GM19463 (cell line): Measurements from ENCODE around the gene BCL7A.
"Not testable (repeated sequence)": the region's sequence is repeated elsewhere in the genome, so short reads cannot be mapped to it uniquely, and the experiment has no call there.

ENCODE experiments used
- ATAC-seq: cut with Tn5 transposase; IDR thresholded peaks from one replicate; pipeline ENCODE4 v1.9.1; 2021; ENCODE audit warnings: mild to moderate bottlenecking, moderate library complexity; ENCODE audit not compliant: unreplicated experiment

BCL7A gene

GRCh38 chr12:122021822-122022392 lies at the start of gene BCL7A:
Gene BCL7A (plus strand): TSS chr12:122021884. CDS start chr12:122022092, 208 bp downstream.
- no peak for ATAC-seq

GRCh38 chr12:121974026-121974985 lies 47.4 kb upstream of the BCL7A start:
- no peak for ATAC-seq

GRCh38 chr12:121975021-121975420 lies 46.7 kb upstream of the BCL7A start:
- ATAC-seq, result no peak

GRCh38 chr12:121976950-121977349 lies 44.7 kb upstream of the BCL7A start:
- ATAC-seq, result no peak

GRCh38 chr12:121980191-121980891 lies 41.3 kb upstream of the BCL7A start:
- peak; percentile 42 for ATAC-seq

GRCh38 chr12:121980892-121981272 lies 40.8 kb upstream of the BCL7A start:
- peak; percentile 32 for ATAC-seq

GRCh38 chr12:121981456-121981855 lies 40.2 kb upstream of the BCL7A start:
- no peak for ATAC-seq

GRCh38 chr12:121982950-121983349 lies 38.7 kb upstream of the BCL7A start:
- ATAC-seq, result no peak

- ATAC-seq, result no peak
Observed at GRCh38 chr12:121983536-121984210, 38.0 kb upstream of the BCL7A start.

GRCh38 chr12:121986489-121987245 lies 35.0 kb upstream of the BCL7A start:
- no peak for ATAC-seq

- not testable (repeated sequence) for ATAC-seq
Observed at GRCh38 chr12:121988519-121988918, 33.2 kb upstream of the BCL7A start.

- ATAC-seq, result no peak
Observed at GRCh38 chr12:121989276-121990113, 32.2 kb upstream of the BCL7A start.

- no peak for ATAC-seq
Observed at GRCh38 chr12:121990114-121990647, 31.5 kb upstream of the BCL7A start.

- ATAC-seq, result peak; percentile 73
Observed at GRCh38 chr12:121990692-121991603, 30.7 kb upstream of the BCL7A start.

- ATAC-seq, result peak; percentile 80
Observed at GRCh38 chr12:121992059-121992879, 29.4 kb upstream of the BCL7A start.

- ATAC-seq, result no peak
Observed at GRCh38 chr12:121996050-121996944, 25.4 kb upstream of the BCL7A start.
